ENCODE measurements around the gene PRPH2. TPM values are rescaled to one million over a fixed set of nuclear protein-coding genes. Genes with fewer than 3 reads are reported as not detected.

PRPH2 gene
- total RNA-seq, 1 experiment from 2014 or later = 1.0 TPM

DNA sequence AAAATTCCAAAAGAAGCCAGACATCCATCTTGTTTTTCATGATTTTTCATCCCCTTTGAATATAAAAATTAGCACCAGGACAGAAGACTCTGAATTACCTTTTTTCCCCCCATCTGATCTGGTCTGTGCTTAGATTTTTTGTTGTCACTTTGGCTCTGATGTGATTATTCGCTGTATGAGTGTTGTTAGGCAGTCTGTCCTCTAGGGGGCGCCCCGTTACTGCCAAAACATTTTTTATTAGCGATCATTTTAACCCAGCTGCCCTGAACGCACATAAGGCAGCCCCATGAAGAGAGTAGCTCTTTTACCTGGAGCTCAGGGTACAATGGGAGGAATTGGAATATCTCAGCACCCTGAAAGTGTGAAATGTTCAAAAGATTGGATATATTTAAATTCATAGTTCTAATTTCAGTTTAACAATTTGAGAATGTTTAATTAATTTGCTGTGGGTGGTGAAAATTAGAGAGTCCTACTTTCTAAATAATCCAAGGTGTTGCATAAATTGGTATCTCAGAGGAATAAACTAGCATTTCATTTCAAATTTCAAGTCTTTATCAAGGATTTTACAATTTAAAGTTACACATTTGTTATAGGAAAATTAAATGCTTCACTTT is 60.8 kb downstream of the PRPH2 start:
- TF ChIP-seq SMAD3 (CRISPR knock-in tag; IDR thresholded peaks at IDR 0.05; ENCODE audit: borderline replicate concordance) = no peak
- TF ChIP-seq, protein P1, sequence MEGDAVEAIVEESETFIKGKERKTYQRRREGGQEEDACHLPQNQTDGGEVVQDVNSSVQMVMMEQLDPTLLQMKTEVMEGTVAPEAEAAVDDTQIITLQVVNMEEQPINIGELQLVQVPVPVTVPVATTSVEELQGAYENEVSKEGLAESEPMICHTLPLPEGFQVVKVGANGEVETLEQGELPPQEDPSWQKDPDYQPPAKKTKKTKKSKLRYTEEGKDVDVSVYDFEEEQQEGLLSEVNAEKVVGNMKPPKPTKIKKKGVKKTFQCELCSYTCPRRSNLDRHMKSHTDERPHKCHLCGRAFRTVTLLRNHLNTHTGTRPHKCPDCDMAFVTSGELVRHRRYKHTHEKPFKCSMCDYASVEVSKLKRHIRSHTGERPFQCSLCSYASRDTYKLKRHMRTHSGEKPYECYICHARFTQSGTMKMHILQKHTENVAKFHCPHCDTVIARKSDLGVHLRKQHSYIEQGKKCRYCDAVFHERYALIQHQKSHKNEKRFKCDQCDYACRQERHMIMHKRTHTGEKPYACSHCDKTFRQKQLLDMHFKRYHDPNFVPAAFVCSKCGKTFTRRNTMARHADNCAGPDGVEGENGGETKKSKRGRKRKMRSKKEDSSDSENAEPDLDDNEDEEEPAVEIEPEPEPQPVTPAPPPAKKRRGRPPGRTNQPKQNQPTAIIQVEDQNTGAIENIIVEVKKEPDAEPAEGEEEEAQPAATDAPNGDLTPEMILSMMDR (IDR thresholded peaks at IDR 0.05) = peak; percentile 83
- no peak overlapping the region for H3K27ac Mint-ChIP-seq
- no peak overlapping the region for H3K4me3 Mint-ChIP-seq
- peak; percentile 78 for DNase-seq (ENCODE audit: low spot score)
- no peaks in the 10 kb centered on the region for H3K9me3 Mint-ChIP-seq
- H3K4me1 Mint-ChIP-seq = no peaks in the 10 kb centered on the region
- CTCF ChIA-PET = interaction anchor here (0.5 to 1.6 kb wide), 43 partner anchors 11 to 268 kb away, joined by 3 to 46 read pairs (median 4); partner anchors contain the start of genes BICRAL, CNPY3, RPL7L1 and TBCC
- peaks cover 44% of the 10 kb centered on the region for H3K36me3 Mint-ChIP-seq
- ATAC-seq = peak; percentile 85
- POLR2A ChIA-PET = interaction anchor here (0.5 kb wide), 1 partner anchor 268 kb away, joined by 4 read pairs; the partner anchor contains the start of gene CNPY3
- no peaks in the 10 kb centered on the region for H3K27me3 Mint-ChIP-seq (ENCODE audit: low read depth)

DNA sequence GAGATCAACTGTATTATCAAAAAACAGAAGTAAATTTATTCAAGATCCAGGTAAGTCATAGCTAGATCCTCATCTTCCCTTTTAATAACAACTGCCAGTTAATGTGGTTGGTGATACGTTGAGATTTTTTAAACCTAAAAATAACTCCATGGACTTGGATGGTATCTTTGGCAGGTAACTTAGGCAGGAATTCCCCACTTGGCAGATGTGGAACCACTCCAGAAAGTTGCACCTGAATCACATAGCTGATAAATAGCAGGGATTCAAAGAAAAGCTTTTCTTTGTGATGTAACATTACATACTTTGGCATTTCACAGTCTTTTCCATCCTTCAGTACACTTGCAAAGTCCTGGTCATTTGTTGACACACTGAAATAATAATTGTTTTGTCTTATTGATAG is 62.6 kb downstream of the PRPH2 start:
- ATAC-seq (no peak), DNase-seq (ENCODE audit: low spot score) (no peak)
- Mint-ChIP-seq H3K4me1 (no peaks in the 10 kb centered on the region), H3K36me3 (peaks cover 37% of the 10 kb centered on the region), H3K4me3 (no peak overlapping the region), H3K27ac (no peak overlapping the region), H3K27me3 (ENCODE audit: low read depth) (no peaks in the 10 kb centered on the region), H3K9me3 (no peaks in the 10 kb centered on the region)
- TF ChIP-seq PRRX2 (CRISPR knock-in tag; IDR thresholded peaks at IDR 0.05) = no peak
- TF ChIP-seq ATF1 (CRISPR knock-in tag; IDR thresholded peaks at IDR 0.05) = no peak
- no peak for TF ChIP-seq HMGA2 (CRISPR knock-in tag; IDR thresholded peaks at IDR 0.05)
- TF ChIP-seq NFYB (CRISPR knock-in tag; conservative IDR thresholded peaks at IDR 0.05; ENCODE audit: low read depth) = no peak
- TF ChIP-seq, protein P2, sequence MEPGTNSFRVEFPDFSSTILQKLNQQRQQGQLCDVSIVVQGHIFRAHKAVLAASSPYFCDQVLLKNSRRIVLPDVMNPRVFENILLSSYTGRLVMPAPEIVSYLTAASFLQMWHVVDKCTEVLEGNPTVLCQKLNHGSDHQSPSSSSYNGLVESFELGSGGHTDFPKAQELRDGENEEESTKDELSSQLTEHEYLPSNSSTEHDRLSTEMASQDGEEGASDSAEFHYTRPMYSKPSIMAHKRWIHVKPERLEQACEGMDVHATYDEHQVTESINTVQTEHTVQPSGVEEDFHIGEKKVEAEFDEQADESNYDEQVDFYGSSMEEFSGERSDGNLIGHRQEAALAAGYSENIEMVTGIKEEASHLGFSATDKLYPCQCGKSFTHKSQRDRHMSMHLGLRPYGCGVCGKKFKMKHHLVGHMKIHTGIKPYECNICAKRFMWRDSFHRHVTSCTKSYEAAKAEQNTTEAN (CRISPR knock-in tag; IDR thresholded peaks at IDR 0.05) = no peak
- ChIA-PET POLR2A (no interaction called here), CTCF (no interaction called here)

DNA sequence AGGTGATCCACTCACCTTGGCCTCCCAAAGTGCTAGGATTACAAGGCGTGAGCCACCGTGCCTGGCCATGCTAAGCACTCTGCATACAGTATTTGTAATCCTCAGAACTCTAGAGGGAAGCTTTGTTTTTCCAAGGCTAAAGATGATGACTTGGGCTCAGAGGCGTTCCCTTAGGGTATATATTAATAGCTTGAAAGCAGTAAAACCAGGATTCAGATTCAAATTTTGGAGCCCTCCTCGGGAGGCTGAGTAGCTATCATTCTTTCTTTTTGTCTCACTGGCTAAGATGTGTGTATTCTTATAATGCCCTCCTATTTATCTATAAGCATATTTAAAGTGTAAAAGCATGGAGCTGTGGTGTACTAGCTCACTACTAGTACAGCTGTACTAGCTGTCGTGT is 68.5 kb downstream of the PRPH2 start:
- Mint-ChIP-seq H3K4me3 (no peak overlapping the region), H3K27ac (no peak overlapping the region), H3K4me1 (no peaks in the 10 kb centered on the region), H3K27me3 (ENCODE audit: low read depth) (no peaks in the 10 kb centered on the region), H3K36me3 (peaks cover 44% of the 10 kb centered on the region), H3K9me3 (no peaks in the 10 kb centered on the region)
- POLR2A ChIA-PET = no interaction called here
- ATAC-seq (no peak), DNase-seq (ENCODE audit: low spot score) (no peak)
- CTCF ChIA-PET = interaction anchor here (0.7 kb wide), 1 partner anchor 73 kb away, joined by 3 read pairs; no protein-coding TSS in a partner anchor
- no peak for TF ChIP-seq SP1 (CRISPR knock-in tag; conservative IDR thresholded peaks at IDR 0.05)
- TF ChIP-seq, protein P3, sequence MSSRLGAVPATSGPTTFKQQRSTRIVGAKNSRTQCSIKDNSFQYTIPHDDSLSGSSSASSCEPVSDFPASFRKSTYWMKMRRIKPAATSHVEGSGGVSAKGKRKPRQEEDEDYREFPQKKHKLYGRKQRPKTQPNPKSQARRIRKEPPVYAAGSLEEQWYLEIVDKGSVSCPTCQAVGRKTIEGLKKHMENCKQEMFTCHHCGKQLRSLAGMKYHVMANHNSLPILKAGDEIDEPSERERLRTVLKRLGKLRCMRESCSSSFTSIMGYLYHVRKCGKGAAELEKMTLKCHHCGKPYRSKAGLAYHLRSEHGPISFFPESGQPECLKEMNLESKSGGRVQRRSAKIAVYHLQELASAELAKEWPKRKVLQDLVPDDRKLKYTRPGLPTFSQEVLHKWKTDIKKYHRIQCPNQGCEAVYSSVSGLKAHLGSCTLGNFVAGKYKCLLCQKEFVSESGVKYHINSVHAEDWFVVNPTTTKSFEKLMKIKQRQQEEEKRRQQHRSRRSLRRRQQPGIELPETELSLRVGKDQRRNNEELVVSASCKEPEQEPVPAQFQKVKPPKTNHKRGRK (CRISPR knock-in tag; IDR thresholded peaks at IDR 0.05; ENCODE audit: borderline replicate concordance) = no peak
- TF ChIP-seq NFYB (CRISPR knock-in tag; conservative IDR thresholded peaks at IDR 0.05; ENCODE audit: low read depth) = no peak
- no peak for TF ChIP-seq PRRX2 (CRISPR knock-in tag; IDR thresholded peaks at IDR 0.05)
- no peak for TF ChIP-seq ZBTB21 (CRISPR knock-in tag; IDR thresholded peaks at IDR 0.05; ENCODE audit: borderline replicate concordance)
- TF ChIP-seq EMX1 (CRISPR knock-in tag; IDR thresholded peaks at IDR 0.05) = no peak
- TF ChIP-seq, protein P1 (IDR thresholded peaks at IDR 0.05) = no peak
- no peak for TF ChIP-seq TEAD4 (CRISPR knock-in tag; IDR thresholded peaks at IDR 0.05)
- TF ChIP-seq, protein P4, sequence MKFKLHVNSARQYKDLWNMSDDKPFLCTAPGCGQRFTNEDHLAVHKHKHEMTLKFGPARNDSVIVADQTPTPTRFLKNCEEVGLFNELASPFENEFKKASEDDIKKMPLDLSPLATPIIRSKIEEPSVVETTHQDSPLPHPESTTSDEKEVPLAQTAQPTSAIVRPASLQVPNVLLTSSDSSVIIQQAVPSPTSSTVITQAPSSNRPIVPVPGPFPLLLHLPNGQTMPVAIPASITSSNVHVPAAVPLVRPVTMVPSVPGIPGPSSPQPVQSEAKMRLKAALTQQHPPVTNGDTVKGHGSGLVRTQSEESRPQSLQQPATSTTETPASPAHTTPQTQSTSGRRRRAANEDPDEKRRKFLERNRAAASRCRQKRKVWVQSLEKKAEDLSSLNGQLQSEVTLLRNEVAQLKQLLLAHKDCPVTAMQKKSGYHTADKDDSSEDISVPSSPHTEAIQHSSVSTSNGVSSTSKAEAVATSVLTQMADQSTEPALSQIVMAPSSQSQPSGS (CRISPR knock-in tag; IDR thresholded peaks at IDR 0.05; ENCODE audit: borderline replicate concordance, low read depth) = no peak
- no peak for TF ChIP-seq ETV6 (CRISPR knock-in tag; IDR thresholded peaks at IDR 0.05)
- no peak for TF ChIP-seq ZNF219 (CRISPR knock-in tag; IDR thresholded peaks at IDR 0.05; ENCODE audit: borderline replicate concordance)
- TF ChIP-seq, protein P5, sequence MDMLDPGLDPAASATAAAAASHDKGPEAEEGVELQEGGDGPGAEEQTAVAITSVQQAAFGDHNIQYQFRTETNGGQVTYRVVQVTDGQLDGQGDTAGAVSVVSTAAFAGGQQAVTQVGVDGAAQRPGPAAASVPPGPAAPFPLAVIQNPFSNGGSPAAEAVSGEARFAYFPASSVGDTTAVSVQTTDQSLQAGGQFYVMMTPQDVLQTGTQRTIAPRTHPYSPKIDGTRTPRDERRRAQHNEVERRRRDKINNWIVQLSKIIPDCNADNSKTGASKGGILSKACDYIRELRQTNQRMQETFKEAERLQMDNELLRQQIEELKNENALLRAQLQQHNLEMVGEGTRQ (CRISPR knock-in tag; IDR thresholded peaks at IDR 0.05) = no peak
- TF ChIP-seq, protein P6, sequence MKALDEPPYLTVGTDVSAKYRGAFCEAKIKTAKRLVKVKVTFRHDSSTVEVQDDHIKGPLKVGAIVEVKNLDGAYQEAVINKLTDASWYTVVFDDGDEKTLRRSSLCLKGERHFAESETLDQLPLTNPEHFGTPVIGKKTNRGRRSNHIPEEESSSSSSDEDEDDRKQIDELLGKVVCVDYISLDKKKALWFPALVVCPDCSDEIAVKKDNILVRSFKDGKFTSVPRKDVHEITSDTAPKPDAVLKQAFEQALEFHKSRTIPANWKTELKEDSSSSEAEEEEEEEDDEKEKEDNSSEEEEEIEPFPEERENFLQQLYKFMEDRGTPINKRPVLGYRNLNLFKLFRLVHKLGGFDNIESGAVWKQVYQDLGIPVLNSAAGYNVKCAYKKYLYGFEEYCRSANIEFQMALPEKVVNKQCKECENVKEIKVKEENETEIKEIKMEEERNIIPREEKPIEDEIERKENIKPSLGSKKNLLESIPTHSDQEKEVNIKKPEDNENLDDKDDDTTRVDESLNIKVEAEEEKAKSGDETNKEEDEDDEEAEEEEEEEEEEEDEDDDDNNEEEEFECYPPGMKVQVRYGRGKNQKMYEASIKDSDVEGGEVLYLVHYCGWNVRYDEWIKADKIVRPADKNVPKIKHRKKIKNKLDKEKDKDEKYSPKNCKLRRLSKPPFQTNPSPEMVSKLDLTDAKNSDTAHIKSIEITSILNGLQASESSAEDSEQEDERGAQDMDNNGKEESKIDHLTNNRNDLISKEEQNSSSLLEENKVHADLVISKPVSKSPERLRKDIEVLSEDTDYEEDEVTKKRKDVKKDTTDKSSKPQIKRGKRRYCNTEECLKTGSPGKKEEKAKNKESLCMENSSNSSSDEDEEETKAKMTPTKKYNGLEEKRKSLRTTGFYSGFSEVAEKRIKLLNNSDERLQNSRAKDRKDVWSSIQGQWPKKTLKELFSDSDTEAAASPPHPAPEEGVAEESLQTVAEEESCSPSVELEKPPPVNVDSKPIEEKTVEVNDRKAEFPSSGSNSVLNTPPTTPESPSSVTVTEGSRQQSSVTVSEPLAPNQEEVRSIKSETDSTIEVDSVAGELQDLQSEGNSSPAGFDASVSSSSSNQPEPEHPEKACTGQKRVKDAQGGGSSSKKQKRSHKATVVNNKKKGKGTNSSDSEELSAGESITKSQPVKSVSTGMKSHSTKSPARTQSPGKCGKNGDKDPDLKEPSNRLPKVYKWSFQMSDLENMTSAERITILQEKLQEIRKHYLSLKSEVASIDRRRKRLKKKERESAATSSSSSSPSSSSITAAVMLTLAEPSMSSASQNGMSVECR (CRISPR knock-in tag; IDR thresholded peaks at IDR 0.05; ENCODE audit: borderline replicate concordance) = no peak
